HG02678 (cell line): ENCODE measurements around the gene AMPH.
"Not testable (repeated sequence)": the region's sequence is repeated elsewhere in the genome, so short reads cannot be mapped to it uniquely, and the experiment has no call there.

Source experiments
- ATAC-seq: cut with Tn5 transposase; IDR thresholded peaks from one replicate; pipeline ENCODE4 v1.9.1; 2021; ENCODE audit warnings: mild to moderate bottlenecking, moderate library complexity; ENCODE audit not compliant: unreplicated experiment

Gene AMPH

DNA sequence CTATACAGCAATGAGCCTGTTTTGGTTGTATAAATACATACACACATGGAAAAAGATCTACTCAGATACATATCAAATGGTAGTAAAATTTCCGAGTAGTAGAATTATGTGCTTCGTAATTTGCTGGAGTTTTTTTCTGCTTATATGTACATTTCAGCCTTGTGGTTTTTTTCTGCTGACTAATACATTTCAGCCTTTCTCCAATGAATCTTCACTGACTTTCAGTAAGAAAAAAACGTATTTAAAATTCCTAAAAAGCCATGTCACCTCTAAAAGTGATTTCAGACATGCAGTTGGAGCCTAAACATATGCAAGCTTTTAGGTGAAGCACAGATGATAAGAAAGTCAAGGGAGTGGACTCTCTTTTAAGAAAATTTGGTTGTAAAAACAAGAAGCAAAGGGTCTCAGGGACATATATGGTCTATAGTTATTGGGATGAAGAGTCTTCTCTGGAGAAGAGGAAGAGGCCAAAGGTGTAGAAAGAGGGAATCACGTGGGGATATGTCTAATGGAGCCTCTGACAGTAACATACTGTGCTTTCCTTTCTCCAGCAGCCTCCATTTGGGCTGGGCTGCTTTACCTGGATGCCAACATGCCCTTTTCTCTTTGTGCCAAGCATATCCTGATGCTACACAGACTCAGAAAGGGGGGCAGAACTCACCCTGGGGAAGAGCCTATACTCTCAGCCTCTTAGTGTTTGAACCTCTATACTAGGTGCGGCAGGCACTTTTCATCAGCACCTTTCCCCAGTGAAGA, 2.4 kb downstream of the AMPH start:
- no peak for ATAC-seq

DNA sequence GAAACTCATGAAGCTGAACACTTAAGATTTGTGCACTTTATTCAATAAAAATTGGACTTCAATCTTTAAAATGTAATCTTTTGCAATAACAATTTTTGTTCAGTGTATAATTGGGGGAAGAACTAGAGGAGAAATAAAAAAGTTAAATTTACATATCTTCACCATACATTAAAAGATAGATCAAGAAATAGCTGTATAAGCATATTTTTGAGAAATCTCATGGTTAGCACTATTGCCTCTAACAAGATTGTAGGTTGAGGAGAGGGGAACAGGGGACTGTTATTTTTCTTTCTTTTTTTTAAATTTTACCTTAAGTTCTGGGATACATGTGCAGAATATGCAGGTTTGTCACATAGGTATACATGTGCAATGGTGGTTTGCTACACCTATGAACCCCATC, 5.3 kb downstream of the AMPH start:
- no peak for ATAC-seq

DNA sequence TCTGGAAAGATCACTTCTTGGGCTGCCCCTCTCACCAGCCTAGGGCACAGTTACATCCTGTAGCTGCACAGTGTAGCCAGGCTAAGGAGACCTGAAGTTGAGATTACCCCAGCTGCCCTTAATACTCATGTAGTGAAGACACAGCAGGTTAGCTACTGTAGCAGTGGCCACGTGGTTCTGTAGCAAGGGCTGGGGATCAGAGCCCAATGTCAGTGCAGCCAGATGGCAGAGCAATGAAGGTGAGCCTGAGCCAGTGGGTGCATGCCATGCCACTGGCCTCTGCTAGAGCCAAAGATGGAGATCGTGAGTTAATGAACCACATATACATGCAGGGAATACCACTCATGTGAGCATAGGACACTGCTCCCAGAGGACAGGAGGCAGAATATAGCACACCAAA, 15.5 kb downstream of the AMPH start:
- no peak for ATAC-seq

DNA sequence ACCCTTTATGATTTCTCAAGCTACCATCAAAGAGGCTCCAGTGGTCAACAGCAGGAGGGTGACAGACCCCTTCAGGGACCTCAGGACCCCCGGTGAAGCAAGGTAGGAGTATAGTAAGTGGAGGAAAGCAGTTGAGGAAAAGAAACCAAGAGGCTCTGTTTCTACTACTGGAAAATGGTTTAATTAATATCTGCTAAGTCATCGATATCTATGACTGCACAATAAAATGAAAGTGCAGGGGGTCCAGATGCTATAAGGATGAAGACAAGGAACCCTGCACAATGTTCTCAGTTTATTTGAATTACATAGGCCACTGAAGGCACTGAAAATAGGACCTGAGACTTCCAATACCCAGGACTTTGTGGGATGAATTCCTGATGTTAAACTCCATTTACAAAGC, 23.7 kb downstream of the AMPH start:
- ATAC-seq = no peak

DNA sequence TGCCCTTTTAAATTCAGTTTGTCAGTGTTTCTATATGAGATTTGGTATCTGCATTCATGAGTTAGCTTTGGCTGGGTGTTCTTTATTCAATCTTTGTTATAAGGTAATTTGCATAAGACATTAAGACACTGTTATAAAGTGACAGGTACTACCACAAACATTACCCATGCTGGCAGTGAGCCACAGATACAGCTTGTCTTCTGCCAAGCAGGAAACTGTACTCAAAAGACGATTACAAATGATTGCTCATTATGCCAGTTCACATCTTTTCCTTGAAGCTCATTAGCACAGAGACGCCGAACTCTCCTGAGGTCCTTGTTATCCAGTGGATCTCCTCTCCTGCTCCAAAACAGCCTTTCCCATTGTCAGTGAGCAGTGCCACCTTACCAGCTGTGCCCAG, 30.4 kb downstream of the AMPH start:
- no peak for ATAC-seq

DNA sequence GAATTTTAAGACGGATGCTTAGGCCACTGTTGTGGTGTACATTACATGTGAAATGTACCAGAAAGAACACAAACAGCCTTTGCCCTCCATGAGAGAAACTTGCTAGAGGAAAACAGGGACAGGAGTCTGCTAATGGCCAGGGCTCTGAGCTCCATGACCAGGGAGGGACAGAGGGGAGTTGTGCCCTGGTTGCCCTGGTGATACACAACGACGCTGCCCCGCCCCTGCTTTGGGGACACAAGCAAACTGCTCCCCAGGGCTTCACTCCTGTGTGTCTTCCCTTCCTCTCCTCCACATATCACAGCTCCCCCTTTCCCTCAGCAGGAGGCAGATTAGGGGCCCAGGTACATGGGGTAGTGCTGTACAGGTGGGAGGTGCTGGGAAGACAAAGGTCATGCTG, 36.2 kb downstream of the AMPH start:
- ATAC-seq = no peak

DNA sequence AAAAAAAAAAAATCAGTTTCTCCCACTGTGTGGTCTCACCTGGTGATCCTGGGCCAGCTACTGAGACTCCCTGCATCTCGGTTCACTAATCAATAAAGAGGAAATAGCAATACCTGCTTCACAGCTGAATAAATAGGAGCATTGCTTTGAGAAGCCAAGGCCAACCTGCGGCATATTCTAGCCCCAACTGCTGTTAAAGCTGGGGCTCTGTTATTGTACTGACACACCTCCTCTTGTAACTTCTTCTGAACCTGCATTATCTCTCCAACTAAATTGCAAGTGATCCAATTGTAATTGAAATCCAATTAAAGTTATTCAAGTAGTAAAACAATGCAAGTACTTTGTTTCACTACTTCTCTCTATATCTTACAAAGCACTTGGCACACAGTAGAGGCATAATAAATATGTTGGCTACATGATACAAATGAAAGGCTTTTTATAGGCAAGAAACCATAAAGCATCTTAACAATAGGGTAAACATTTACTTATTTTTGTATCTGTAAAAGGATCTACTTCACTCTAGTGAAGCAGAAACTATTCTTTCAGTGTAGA, 38.4 kb downstream of the AMPH start:
- ATAC-seq = no peak

DNA sequence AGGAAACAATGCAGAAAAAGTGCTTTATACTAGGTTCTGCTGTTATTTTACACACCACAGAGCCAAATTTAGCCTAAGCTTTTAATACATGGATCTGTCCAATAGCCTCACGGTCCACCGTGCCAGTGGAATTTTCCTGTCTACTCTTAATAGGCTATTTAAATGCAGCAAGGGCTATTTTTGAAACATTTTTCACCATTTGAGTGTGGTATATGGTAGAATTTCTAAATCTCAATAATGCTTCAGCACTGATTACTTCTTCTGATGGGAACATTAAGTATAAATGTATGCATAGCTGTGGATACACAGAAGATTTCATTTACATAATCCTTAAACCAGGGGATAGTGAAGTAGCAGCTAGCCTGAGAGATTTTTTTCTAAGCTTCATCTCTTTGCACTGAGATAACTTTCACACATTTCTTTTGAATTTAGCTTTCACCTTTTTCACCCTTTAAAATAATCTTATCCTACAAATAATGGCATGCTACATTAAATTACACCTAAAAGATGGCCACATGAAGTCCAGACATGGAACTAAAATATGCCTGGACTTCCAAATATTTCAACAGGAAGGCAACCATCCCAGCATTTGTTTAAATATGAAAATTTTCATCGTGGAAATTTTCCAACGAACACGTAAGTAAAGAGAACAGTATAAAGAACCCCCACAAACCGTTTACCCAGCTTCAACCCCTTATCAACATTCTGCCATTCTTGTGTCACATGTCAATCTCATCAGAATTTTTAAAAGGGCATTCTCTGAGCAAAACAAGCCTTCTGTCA, 45.4 kb downstream of the AMPH start:
- no peak for ATAC-seq

DNA sequence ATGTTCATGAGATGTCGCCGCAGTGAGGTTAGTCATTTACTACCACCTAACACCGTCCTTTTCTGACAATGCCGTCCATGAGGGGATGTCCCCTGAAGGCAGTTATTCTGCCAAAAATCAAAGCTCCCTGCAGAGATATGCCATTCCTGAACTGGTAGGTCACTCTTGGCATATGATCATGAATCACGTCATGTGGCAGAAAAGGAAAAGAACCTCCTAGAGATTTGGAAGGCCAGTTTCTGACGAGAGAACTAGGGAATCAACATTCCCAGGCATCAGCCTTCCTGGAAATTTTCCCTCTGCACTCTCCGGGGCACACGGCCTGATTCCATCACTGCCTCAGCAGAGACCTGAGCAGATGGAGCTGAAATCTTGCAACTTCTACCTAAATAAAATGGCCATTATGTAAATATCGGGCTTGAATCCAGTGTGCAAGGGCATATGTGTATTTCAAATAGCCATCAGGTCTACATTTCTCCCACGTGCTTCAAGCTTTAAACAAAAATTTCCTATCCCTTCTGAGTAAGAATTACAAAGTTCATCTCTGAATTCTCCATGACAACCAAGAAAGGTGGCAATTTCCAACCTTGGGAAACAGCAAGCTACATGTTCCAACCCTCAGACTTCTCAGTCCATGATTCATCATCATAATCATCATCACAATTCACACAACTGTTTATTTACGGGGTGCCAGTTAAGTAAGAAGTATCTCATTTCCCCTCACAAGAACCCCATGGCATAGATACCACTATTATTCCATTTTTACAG, 46.5 kb downstream of the AMPH start:
- no peak for ATAC-seq

DNA sequence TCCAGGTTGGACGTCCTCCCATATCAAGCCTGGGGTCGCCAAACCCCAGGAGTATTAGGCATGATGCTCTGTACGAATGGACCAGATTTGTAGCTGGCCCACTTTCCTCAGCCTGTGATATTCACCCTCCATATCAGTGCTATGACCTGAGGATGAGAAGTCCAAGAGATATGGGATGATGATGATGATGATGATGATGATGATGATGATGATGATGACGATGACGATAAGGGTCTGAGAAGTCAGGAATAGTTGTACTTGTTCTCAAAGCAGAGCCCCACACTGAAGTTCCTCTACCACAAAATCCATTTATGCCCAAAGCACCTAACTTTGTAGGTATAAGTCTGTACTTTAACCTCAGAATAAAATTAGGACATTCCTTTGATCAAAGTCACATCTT, 50.7 kb downstream of the AMPH start:
- ATAC-seq = no peak

DNA sequence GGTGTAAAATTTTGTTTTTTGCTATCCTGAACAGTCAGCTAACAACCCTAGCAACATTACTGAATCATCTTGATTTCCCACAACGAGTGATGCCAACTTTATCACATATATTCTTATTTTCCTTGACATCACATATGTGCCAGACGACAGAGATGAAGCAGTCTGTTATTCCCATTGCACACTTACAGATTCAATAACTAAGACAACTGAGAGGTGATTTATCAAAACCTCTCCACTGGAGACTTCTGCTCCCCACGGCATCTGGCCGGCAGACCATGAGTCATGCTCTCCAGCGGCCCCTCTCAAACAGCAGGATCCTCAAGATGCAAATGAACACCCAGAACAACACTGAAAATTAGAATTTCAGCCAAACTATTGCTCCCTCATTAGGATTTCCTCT, 57.1 kb downstream of the AMPH start:
- ATAC-seq = no peak

DNA sequence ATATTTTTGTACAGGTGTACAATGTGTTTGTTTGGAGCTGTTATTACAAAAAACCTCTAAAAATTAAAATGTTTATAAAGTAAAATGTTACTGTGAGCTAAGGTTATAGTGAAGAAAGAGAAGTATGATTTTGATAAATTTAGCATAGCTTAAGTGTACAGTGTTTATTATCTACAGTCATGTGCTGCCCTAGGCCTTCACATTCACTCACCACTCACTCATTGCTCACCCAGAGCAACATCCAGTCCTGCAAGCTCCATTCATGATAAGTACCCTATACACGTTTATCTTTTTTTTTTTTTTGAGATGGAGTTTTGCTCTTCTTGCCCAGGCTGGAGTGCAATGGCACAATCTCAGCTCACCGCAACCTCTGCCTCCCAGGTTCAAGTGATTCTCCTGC, 59.6 kb downstream of the AMPH start:
- ATAC-seq = not testable (repeated sequence)

DNA sequence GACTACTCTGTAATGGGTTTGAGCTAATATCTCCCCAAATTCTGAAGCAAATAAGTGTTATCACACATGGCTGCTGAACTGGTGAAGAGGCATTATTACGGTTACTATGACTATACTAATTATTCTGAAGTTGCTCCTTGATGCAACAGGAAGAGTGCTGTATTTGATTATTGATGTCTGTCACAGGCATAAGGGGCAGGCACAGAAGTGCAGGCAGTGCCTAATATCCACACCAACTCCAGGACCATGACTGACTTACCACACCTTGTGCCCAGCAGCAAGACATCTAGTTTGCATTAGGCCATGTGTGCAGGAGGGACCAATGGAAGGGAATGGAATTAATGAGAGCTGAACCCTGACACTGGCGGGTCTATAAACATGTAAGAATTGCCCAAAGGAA, 62.7 kb downstream of the AMPH start:
- no peak for ATAC-seq

DNA sequence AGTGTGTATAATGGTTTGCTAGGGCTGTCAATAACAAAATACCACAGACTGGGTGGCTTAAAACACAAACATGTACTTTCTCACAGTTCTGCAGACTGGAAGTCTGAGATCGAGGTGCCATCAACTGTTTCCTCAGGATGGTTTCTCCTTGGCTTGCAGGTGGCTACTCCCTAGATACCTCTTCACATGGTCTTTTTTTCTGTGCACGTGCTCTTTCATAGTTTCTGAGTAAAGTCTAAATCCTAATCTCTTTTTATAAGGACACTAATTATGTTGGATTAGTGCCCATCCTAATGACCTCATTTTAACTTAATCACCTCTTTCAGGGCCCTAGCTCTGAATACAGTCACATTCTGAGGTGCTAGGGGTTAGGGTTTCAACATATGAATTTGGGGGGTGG, 65.9 kb downstream of the AMPH start:
- no peak for ATAC-seq

DNA sequence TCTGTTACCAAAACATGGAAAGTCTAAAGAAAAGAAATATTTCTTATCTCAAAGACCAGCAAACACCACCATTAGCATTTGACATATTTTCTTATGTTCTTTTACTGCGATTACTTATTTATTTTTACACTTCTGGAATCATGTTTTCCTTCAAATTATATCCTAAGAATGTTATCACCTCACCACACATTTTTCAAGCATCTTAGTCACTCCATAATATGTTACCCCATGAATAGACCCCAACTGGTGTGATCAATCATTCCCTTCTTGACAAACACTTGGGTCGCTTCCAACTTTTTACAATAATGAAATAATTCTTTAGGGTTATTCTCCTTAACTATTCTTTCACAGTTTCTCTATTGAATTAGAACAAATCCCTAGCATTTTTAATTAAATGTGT, 67.4 kb downstream of the AMPH start:
- ATAC-seq = no peak

DNA sequence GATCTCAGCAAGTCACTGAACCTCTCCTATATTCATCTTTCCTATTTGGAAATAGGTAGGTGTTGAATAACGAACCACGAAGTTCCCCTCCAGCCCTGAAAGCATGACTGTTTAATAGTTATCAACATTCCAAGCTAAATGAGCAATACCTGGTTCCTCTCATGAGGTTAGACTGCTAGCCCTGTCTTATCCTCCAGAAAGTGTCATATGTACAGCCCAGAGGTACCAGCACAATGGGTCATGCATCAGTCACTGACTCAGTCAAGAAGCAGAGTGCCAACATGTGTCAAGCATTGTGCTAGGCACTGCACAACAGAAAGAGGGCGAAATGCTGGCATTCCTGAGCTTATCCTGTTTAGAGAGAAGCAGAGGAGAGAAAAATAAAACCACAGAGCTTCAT, 70.0 kb downstream of the AMPH start:
- ATAC-seq = no peak

DNA sequence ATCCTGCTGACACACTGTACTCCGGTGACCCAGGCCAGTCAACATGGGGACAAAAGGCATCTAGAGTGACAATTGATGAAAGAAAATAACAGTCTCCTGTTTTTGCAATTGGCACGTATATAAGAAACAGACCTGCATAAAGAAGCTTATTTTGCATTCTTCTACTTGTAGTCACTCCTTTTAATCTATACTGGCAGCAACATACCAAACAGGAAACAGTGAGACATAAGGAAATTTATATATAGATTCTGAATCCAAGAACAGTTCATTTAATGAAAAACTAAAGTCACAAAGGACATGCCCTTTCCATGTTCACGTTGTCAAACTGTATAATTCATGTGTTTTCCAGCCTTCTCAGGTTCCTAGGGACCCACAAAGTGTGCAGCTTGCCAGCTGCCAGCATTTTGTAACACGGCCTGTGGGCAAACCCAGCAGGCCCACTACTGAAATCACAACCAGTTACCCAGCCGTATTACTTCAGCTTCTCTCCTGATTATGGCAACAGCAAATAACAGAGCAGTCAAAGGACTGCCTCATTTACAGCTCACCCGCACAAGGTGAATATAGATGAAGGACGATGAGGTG, 72.3 kb downstream of the AMPH start:
- ATAC-seq = no peak

DNA sequence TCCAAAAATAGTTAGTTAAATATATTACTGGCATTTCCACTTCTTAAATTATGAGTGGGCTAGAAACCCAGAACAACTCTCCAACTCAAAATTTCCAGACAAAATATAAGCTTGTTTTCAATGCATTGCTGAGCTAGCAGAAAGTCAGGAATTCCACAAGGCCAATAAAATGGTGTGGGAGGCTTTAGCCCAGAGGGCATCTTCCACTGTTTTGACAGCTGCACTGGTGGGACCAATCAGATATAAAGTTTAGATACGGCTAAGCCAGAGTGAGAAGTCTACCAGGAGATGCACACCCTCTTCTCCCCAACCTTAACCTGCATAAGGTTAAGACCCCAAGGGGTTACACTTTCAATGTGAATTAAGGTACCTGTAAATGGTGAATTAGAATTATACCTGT, 76.6 kb downstream of the AMPH start:
- no peak for ATAC-seq

DNA sequence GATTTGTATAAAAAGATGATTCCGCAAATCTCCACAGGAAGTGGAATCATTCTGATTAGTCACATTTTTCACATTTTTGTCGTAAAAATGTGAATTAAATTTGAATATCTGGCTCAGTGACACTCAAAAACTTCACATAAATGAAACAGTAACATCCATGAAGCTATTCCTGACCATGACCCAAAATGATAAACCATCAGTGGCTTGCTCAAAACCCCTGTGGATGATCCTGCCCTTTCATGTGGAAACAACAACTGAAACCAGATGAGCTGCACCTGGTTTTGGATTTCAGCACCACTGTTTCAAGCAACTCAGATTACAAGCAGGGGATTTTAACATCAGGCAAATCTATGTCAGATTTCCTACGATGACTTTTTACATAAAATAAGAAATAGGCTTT, 80.3 kb downstream of the AMPH start:
- no peak for ATAC-seq

DNA sequence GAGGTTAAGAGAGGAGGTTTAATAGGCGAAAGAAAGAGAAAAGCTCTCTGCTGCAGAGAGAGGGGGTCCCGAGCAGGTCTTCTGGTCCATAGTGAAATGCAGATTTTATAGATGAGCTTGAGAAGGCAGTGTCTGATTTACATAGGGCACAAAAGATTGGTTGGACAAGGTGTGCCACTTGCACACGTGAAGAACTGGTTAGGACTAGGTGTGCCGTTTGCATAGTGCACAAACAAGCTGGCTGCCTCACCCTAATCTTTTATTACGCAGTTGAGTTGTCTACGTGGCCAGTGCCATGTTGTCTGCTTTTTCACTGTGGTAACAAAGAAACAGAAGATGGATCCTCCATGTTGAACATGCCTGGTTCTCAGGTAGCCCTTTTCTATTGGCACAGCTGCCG, 82.6 kb downstream of the AMPH start:
- ATAC-seq = no peak

DNA sequence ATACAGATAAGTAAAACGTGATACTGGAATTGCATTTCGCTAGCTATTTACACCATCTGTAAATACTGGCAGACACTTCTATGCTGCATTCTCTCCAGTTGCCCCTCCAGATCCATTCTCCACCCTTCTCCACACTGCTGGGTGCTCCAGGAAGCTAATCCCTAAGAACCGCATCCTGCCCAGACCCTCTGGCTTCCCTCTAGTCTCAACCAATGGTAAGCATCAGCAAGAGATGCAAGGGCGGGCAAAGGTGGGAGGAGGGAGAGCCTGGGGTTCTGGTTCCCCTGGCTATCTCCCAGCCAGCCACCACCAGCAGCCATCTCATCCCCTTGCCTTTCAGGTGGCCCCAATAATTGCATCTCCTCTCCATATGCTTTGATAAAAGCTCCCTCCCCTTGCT, 84.4 kb downstream of the AMPH start:
- no peak for ATAC-seq
